GM13976 (cell line): ENCODE measurements around the gene CEP70.
"Not testable (repeated sequence)": the region's sequence is repeated elsewhere in the genome, so short reads cannot be mapped to it uniquely, and the experiment has no call there.

ENCODE experiments used
- DNase-seq: peaks from one replicate; pipeline ENCODE4 v3.0.0; 2012; ENCODE audit warnings: low spot score
- CTCF ChIP-seq: IDR thresholded peaks from 2 replicates; pipeline ENCODE4 v1.5.1; 2012; ENCODE audit warnings: borderline replicate concordance, mild to moderate bottlenecking; ENCODE audit not compliant: insufficient read depth; ENCODE audit errors: extremely low read depth, missing control alignments, control extremely low read depth
- in situ Hi-C: fragments of 300-500 bp; cut with MboI; formaldehyde crosslinking; loops from one replicate; pipeline ENCODE4 v1.12.0; 2022; ENCODE audit warnings: low sequenced_read_pairs, mixed read lengths, inconsistent platforms; ENCODE audit not compliant: unreplicated experiment

CEP70 gene

GRCh38 chr3:138600100-138600745 is 6.2 kb upstream of the CEP70 start:
- in situ Hi-C loops = no loop called here
- DNase-seq = no peak
- no peak for TF ChIP-seq CTCF

- no peak for DNase-seq
- no peak for TF ChIP-seq CTCF
- in situ Hi-C loops = loop anchor here (5.0 to 10.0 kb wide), 2 partner anchors 86 to 319 kb away; no protein-coding TSS in a partner anchor
These were observed 4.5 kb upstream of the CEP70 start for GRCh38 chr3:138598534-138598933.

- in situ Hi-C loops = loop anchor here (5.0 to 10.0 kb wide), 2 partner anchors 87 to 320 kb away; no protein-coding TSS in a partner anchor
- DNase-seq = not testable (repeated sequence)
These were observed 3.3 kb upstream of the CEP70 start for GRCh38 chr3:138597186-138597976.

GRCh38 chr3:138594935-138595610 is 1.0 kb upstream of the CEP70 start:
- in situ Hi-C loops = loop anchor here (5.0 to 10.0 kb wide), 2 partner anchors 90 to 322 kb away; no protein-coding TSS in a partner anchor

GRCh38 chr3:138593488-138594149 is 441 bp downstream of the CEP70 start:
- no peak for TF ChIP-seq CTCF
- in situ Hi-C loops = loop anchor here (10.0 kb wide), 1 partner anchor 91 kb away; no protein-coding TSS in a partner anchor
- DNase-seq = no peak

More at GRCh38 chr3:138594935-138595610, 1.0 kb upstream of the CEP70 start:
- no peak for TF ChIP-seq CTCF
- DNase-seq = no peak

- no peak for TF ChIP-seq CTCF
- no peak for DNase-seq
- in situ Hi-C loops = loop anchor here (10.0 kb wide), 1 partner anchor 93 kb away; no protein-coding TSS in a partner anchor
These were observed 2.7 kb downstream of the CEP70 start for GRCh38 chr3:138591392-138591791.

GRCh38 chr3:138588445-138588844 is 5.6 kb downstream of the CEP70 start:
- no peak for TF ChIP-seq CTCF
- in situ Hi-C loops = no loop called here
- DNase-seq = no peak
